Stomach (tissue), 4 donors: ENCODE data around the gene SMAD9.

Experiments used
- EP300 ChIP-seq: sonication (generic); formaldehyde crosslinking; IDR thresholded peaks from one replicate; pipeline ENCODE4 v1.6.1; 2017; ENCODE audit warnings: antibody characterized with exemption
- POLR2A ChIP-seq, 4 donors: fragments of 450-650 bp; IDR thresholded peaks; one replicate each; pipeline ENCODE4 v1.6.1; 2016; ENCODE audit warnings: antibody characterized with exemption in 4 of 4, control low read depth in 2 of 4, mild to moderate bottlenecking in 1 of 4, moderate library complexity in 1 of 4
- POLR2AphosphoS5 ChIP-seq, 3 donors: sonication (generic); formaldehyde crosslinking; IDR thresholded peaks; one replicate each; pipeline ENCODE4 v1.6.1; 2016; ENCODE audit warnings: antibody characterized with exemption in 3 of 3
- TF ChIP-seq, protein P1 (sequence below), 7 experiments: fragments of 450-650 bp in 4 of 7; fragments of 200-600 bp in 3 of 7; sonication (generic) in 3 of 7; IDR thresholded peaks; one replicate each; pipeline ENCODE4 v1.5.1; 2016 to 2019; ENCODE audit warnings: antibody characterized with exemption in 7 of 7, control low read depth in 2 of 7, mild to moderate bottlenecking in 1 of 7

DNA sequence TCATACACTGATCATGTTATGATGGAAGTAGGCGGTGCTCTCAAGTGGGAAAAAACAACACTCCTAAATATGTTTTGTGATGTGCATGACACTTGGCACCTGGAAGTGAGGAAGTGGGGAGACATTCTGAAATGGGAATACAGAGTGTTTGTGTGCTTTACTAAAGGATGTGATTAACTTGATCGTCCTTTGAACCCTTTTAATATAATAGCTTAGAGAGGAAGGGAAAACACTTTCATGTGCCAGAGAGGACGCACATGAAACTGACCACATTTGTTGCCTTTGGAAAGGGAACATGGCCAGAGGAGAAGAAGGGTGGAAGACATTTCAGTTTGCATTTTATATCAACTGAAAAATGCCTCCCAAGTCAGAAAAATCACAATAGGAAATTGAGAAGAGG is 31.4 kb downstream of the SMAD9 start:
- TF ChIP-seq POLR2AphosphoS5 (IDR thresholded peaks at IDR 0.05) (no peak), POLR2A (IDR thresholded peaks at IDR 0.05) (no peak), EP300 (no peak)
- TF ChIP-seq, protein P1, sequence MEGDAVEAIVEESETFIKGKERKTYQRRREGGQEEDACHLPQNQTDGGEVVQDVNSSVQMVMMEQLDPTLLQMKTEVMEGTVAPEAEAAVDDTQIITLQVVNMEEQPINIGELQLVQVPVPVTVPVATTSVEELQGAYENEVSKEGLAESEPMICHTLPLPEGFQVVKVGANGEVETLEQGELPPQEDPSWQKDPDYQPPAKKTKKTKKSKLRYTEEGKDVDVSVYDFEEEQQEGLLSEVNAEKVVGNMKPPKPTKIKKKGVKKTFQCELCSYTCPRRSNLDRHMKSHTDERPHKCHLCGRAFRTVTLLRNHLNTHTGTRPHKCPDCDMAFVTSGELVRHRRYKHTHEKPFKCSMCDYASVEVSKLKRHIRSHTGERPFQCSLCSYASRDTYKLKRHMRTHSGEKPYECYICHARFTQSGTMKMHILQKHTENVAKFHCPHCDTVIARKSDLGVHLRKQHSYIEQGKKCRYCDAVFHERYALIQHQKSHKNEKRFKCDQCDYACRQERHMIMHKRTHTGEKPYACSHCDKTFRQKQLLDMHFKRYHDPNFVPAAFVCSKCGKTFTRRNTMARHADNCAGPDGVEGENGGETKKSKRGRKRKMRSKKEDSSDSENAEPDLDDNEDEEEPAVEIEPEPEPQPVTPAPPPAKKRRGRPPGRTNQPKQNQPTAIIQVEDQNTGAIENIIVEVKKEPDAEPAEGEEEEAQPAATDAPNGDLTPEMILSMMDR (IDR thresholded peaks at IDR 0.05), result no peak
